ENCODE measurements around the gene CYB5R3.

Gene CYB5R3

GRCh38 chr22:42644422-42645340, 4.5 kb downstream of the CYB5R3 start:
- no peak for DNase-seq

GRCh38 chr22:42643634-42644421, 5.4 kb downstream of the CYB5R3 start:
- DNase-seq = no peak

DNA sequence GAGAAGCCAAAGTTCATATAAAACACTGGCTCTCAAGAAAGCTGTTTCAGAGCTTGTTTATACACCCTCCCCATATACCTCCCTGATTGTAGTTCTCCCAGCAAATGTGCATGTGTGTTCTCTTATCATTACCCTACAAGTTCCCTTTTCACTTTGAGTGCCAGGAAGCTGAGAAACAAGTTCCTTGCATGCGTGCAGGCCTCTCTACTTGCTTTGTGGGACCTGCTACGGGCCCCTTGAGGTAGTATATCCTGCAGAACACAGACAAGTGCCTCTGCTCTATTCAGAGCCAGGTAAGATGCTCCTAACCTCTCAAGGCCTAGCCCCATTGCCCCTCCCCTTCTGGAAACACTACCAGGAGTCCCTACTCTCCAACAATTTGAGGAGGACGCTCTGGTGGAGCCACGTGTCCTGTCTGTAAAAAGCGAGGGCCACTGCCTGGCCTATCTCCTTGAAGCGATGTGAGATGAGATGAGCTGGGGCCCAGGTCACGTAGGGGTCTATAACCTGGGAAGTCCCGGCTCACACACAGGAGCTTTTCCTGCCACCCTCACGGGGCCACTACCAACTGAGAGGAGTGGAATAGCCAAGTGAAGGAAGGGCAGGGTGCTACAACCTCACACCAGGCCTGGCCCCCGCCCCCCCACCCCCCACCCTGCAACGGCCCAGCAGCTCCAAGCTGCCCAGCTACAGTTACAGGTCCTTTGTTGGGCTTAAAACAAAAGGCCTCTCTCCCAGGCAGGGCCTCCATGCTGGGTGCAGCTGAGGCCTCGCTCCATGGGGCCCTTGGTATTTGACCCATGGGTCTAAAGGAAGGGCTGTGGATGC, 6.2 kb downstream of the CYB5R3 start:
- no peak for DNase-seq

- no peak for DNase-seq
These were observed 7.3 kb downstream of the CYB5R3 start for GRCh38 chr22:42641801-42642413.

- no peak for DNase-seq
These were observed 9.5 kb downstream of the CYB5R3 start for GRCh38 chr22:42639541-42640241.

DNA sequence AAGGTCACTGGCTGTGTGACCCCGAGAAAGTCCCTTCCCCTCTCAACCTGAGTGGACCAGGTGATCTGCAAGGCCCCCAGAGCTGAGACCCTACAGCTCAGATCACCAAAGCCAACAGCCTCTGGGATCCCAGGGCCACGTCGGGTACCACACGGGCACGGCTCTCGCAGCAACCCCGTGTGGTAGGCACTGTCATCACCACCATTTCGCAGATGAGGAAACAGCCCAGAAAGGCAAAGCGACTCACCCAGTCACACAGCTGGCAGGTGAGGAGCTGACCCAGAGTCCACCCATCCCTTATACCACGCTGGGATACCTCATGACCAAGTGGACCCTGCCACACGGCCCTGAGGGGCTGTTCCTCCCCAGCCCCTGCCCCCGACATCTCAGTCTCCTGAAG, 11.6 kb downstream of the CYB5R3 start:
- DNase-seq = no peak

DNA sequence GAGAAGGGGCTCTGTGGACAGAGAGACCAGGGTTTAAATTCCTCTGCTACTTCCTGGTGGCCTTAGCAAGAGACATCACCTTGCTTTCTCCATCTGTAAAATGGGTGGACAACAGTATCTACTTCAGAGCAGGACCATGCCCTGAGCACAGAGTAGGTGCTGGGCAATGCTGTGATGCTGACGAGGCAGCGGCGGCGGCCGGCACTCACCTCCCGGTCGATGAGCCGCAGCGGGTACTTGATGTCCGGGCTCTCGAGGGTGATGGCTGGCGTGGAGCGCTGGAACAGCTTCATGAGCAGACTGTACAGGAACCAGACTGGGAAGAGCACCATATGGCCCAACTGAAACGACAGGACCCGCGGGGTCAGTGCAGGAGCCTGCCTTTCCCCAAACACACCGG, 12.7 kb downstream of the CYB5R3 start:
- no peak for DNase-seq

- no peak for DNase-seq
These were observed 13.7 kb downstream of the CYB5R3 start for GRCh38 chr22:42635531-42635930.

DNA sequence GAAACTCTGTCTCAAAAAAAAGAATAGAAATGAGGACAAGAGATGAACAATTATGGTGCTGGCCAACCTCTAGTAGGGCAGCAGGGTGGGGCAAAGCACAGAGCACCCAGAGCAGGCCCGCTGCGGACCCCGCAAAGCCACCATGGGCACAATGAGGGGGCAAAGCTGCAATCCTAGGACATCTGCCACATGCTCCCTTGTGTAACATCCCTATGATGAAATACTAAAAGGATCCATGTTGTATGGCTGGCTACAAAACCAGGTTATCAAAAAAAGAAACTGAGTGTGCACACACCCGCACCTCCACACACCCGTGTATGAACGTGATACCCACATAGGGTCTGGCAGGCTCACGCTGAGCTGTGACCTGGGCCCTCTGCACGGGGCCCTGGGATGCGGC, 16.2 kb downstream of the CYB5R3 start:
- DNase-seq = no peak

GRCh38 chr22:42632096-42632495, 17.1 kb downstream of the CYB5R3 start:
- no peak for DNase-seq

DNA sequence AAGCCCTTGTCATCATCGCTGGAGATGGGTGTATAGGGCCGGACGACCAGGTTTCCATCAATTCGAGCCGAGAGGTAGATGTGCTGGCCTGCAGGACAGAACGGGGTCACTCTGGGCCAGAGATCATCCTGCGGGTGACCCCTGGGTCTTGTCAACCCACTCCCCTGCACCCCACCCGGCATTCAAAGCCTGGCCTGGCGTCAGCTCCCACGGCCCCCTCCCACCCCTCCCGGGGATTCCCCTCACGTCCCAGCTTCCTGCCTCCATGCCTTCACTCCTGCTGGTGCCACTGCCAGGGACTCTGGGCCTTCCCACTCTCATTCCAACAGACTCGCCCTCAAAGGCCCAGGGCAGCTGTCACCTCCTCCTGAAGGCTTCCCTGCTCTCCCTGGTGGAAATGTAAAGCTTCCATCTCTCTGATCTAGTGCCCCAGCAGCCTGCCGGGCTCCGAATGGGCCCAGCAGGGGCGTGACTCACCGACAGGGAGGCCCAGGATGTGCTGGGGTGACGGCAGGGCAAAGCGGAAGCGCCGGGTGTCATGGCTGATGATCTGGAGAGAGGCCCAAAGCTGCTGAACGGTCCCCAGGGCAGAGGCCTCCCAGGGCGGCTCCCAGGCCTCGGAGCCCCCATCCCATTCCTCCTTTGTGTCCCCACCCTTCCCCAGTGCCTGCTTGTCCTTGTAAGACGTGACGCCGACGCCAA, 18.1 kb downstream of the CYB5R3 start:
- no peak for DNase-seq

GRCh38 chr22:42630211-42630610, 19.0 kb downstream of the CYB5R3 start:
- no peak for DNase-seq

- no peak for DNase-seq
These were observed 21.2 kb downstream of the CYB5R3 start for GRCh38 chr22:42627981-42628380.

GRCh38 chr22:42626951-42627625, 22.1 kb downstream of the CYB5R3 start:
- no peak for DNase-seq

GRCh38 chr22:42626431-42626830, 22.8 kb downstream of the CYB5R3 start:
- DNase-seq = no peak

GRCh38 chr22:42625416-42625815, 23.8 kb downstream of the CYB5R3 start:
- no peak for DNase-seq

GRCh38 chr22:42624551-42625106, 24.6 kb downstream of the CYB5R3 start:
- no peak for DNase-seq

GRCh38 chr22:42623756-42624441, 25.3 kb downstream of the CYB5R3 start:
- DNase-seq = no peak

DNA sequence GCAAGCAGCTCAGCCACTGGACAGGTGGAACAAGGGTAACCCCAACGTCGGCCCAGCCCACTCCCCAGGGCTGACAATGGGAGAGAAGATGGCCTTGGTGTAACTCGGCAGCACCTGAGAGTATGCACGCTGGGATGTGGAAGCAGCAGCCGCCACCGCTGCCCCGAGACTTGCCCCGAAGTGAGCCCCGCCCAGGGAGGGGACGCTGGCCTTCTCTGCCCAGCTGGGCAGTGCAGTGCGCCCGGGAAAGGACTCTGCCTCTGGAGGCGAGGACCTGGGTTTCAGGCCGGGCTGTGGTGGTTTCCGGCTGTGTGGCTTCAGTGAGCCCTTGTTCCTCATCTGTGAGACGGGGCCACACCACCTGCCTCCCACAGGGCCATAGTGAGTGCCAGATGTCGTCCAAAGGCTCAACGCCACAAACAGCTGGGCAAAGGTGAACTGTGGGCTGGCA, 25.9 kb downstream of the CYB5R3 start:
- DNase-seq = no peak
